Natural killer cell treated with Interleukin-12 subunit alpha and Interleukin-12 subunit beta and Interleukin-15 and Interleukin-18, amount 100 ng/mL, for 72 hours (primary cell): Measurements from ENCODE around the gene VWCE. TPM values are rescaled to one million over a fixed set of nuclear protein-coding genes. Genes with fewer than 3 reads are reported as not detected.

Experiments used
- ATAC-seq, 2 donors: fragments of 150-1000 bp; cut with Tn5 transposase in 1 of 2; sonication (Bioruptor Pico), chemical (Tn5 transposase) in 1 of 2; 2 replicates each; pipeline ENCODE4 v1.10.0; 2021
- DNase-seq: peaks from one replicate; pipeline ENCODE4 v3.0.0; 2022; ENCODE audit warnings: low spot score
- H3K27ac Mint-ChIP-seq, 2 donors: 1 replicate in 1 of 2; 2 replicates in 1 of 2; pipeline ENCODE4 v1.8.0; 2022; ENCODE audit warnings: mixed read lengths in 2 of 2, mild to moderate bottlenecking in 1 of 2, moderate library complexity in 1 of 2
- H3K27me3 Mint-ChIP-seq, 2 donors: 1 replicate in 1 of 2; 2 replicates in 1 of 2; pipeline ENCODE4 v1.8.0; 2022; ENCODE audit warnings: mixed read lengths in 2 of 2
- H3K36me3 Mint-ChIP-seq: one replicate; pipeline ENCODE4 v1.8.0; 2022; ENCODE audit warnings: mixed read lengths
- H3K4me1 Mint-ChIP-seq, 2 donors: 1 replicate in 1 of 2; 2 replicates in 1 of 2; pipeline ENCODE4 v1.8.0; 2022; ENCODE audit warnings: low read depth in 2 of 2, mixed read lengths in 2 of 2, mild to moderate bottlenecking in 1 of 2
- H3K4me3 Mint-ChIP-seq: one replicate; pipeline ENCODE4 v1.8.0; 2022; ENCODE audit warnings: mixed read lengths
- H3K9me3 Mint-ChIP-seq: 2 replicates; pipeline ENCODE4 v1.8.0; 2022; ENCODE audit warnings: mixed read lengths
- total RNA-seq, 2 donors: library from RNA; stranded (reverse); gene quantifications; one replicate each; pipeline ENCODE4 v1.2.3, GENCODE V29; 2022

The VWCE gene
- total RNA-seq, 2 donors from 2014 or later: 2.1 to 3.3 TPM

DNA sequence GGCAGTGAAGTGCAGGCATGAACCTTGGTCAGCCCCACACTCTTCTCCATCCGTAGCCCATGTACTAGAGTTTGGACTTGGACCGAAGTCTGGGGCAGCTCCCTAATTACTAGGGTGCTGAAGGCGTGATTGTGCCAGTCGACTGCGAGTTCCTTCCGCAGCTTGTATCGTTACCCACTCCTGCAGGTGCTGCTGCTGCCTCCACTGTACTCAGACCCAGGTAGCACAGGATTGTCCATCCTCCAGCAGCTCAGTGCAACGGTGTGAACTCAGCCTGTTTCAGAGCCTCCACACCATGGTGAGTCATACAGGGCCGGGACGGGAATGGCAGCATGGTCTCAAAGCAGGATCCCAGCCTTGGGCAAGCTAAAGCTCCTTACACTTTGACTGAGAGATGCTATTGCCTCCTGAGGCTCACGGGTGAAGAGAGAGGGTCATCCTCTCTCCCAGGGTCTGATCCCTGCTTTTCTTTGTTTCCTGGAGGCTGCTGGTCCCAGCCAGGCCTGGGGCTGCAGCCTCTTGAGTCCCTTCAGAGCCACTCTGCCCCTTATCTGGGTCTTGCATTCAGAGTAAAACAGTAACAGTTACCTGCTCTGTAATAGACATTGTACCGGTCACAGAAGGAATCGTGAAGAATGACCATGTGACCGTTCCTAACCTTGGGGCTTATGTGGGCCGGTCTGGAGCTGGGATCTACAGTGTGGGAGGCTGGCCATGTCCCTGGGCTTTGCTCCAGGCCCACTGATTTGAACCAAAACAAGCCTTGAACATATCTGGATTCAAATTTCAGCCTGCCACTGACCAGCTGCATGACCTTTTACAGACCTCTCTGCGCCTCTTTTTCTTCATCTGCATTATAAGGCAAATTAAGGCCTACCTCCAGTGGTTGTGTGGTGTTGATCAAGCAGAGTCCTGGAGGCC lies 39.6 kb upstream of the VWCE start:
- Mint-ChIP-seq H3K27ac (peak overlapping the region; percentile 98), H3K27me3 (no peaks in the 10 kb centered on the region), H3K9me3 (no peaks in the 10 kb centered on the region), H3K4me3 (peak overlapping the region; percentile 99), H3K4me1 (peaks cover 38 to 42% of the 10 kb centered on the region in 2 donors), H3K36me3 (peaks cover 7% of the 10 kb centered on the region)
- ATAC-seq (no peak), DNase-seq (no peak)

DNA sequence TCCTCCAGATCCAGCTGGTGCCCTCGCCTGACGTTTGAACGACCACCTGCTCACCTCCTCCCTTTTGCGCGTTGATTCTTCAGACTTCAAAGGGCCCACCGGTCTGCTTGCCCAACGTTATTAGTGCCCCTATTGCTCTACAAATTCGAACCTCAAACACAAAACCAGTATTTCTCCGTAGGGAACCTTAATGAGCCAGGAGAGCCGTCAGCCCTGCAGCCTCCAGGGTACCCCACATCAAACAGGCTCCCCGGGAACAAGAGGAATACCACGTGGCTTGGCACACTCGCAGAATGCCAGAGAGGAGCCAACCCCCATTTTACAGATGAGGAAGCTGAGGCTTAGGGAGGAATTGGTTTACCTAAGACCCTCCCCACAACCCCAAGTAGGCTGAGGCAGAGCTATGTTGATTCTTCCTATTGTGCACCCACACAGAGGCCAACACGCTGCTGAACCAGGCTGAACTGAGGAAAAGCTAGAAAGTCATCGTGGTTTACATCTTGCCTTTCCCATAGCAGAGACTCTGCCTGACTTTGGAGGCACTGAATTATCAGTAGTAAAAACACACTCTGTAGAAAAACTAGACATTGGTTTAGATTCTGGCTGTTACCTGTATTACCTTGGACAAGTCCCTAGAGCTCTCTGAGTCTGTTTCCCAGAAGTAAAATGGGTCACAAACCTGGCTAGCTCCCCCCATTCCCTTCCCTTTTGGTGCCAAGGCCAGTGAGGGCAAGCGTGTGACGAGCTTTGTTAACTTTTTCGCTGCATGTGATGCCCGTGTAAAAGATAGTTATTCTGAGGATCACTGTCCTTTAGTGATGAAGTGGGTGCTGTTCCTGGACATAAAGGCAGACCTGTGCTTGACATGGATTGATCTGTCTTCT lies 38.7 kb upstream of the VWCE start:
- ATAC-seq: no peak
- Mint-ChIP-seq H3K27me3 (no peaks in the 10 kb centered on the region), H3K9me3 (no peaks in the 10 kb centered on the region), H3K27ac (peak overlapping the region; percentile 98), H3K4me1 (peaks cover 45 to 48% of the 10 kb centered on the region in 2 donors), H3K4me3 (peak overlapping the region; percentile 99), H3K36me3 (peaks cover 14% of the 10 kb centered on the region)
- DNase-seq: no peak

DNA sequence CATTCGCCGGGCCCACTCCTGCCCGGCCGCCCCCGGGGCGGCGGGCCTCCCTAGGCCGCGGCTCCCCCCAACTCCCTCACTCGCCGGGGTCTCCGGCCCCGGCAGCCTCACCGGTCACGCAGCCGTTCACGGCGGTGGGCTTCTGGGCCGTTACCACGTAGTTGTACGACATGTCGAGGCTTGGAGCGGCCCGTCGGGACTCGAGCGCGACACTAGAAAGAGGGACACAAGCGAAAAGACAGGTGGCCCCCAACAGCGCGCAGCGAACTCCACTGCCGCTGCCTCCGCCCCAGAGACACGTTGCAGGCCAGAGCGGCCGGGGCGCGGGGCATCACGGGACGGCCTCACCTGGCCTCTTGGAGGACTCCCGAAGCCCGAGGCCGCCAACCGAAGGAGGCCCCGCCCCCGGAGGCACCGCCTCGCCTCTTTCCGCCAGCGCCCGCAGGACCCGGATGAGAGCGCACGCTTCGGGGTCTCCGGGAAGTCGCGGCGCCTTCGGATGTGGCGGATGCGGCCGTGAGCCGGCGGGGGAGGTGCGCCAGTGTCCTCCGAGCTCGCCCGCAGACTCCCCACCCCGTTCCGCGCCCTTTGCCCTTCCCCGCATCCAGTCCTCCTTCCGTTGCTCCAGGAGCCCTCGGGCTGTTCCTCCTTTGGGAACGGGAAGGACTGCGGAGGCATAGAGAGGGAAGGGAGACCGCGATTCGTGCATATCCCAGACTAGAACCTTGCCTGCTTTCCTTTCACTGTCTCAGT lies 37.9 kb upstream of the VWCE start, which contains the start of the genes DDB1 and TKFC:
Gene DDB1 (minus strand): TSS at position 309 of the 753 bp plus-strand sequence. CDS start 137 bp downstream, at position 172.
Gene TKFC (plus strand): TSS at position 432 of the 753 bp plus-strand sequence. CDS start 1,501 bp downstream, outside the sequence.
- Mint-ChIP-seq H3K27ac (peak within 1 kb of the TSS; percentile 98), H3K27me3 (no peaks in the 10 kb centered on the region), H3K9me3 (no peaks in the 10 kb centered on the region), H3K36me3 (peaks cover 14% of the 10 kb centered on the region), H3K4me1 (peaks cover 43 to 45% of the 10 kb centered on the region in 2 donors), H3K4me3 (peak within 1 kb of the TSS; percentile 99)
- ATAC-seq: peak; percentile 97 to 98
- peak; percentile 98 for DNase-seq

DNA sequence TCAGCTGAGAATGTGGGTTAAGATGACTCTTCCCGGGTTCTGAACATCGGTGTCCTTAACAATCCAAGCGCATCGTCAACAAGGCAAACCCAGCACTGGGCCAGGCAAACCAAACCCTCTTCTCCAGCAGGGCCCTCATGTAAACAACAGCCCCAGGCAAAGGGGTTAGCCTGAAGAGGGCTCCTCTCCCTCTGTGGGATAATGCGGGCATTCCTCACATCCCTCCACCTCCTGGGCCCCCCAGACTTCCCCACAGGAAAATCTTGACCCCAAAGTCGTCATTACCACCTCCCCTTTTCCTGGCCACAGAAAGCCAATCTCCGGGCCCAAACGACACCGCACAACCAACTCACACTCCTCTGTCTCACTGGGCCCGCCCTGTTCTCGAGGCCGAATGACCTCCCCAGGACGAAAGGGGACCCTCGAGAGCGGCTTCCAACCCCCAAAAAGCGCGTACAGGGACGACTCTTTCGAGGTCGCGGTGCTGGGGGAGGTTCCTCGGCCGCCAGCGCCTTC lies 37.2 kb upstream of the VWCE start:
- ATAC-seq: peak in 1 of 2 donors; percentile 19

DNA sequence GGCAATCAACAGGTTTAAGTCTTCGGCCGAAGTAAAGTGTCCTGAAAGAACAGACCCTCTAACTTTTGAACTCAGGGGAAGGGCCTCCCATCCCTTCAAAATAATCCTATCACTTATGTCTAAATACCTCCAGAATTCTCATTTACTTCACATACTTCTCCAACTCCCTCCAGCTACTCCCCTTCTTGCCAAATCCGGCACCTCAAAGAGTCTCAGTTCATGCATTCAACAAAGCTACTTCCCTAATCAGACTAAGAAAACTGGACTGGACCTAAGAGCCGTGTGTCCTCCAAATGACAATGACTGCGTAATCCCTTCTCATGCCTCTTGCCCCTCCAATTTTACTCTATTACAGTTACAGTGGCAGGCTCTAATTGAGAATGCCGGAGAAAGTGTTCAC lies 36.5 kb upstream of the VWCE start:
- peaks cover 18% of the 10 kb centered on the region for H3K36me3 Mint-ChIP-seq
- DNase-seq: no peak
- ATAC-seq: no peak
- peak overlapping the region; percentile 98 for H3K27ac Mint-ChIP-seq
- peaks cover 42 to 44% of the 10 kb centered on the region in 2 donors for H3K4me1 Mint-ChIP-seq
- H3K27me3 Mint-ChIP-seq: no peaks in the 10 kb centered on the region
- peak overlapping the region; percentile 99 for H3K4me3 Mint-ChIP-seq
- no peaks in the 10 kb centered on the region for H3K9me3 Mint-ChIP-seq

More for the DNA sequence above, 37.2 kb upstream of the VWCE start:
- H3K27ac Mint-ChIP-seq: peak overlapping the region; percentile 98
- peak overlapping the region; percentile 99 for H3K4me3 Mint-ChIP-seq
- no peaks in the 10 kb centered on the region for H3K27me3 Mint-ChIP-seq
- H3K9me3 Mint-ChIP-seq: no peaks in the 10 kb centered on the region
- H3K4me1 Mint-ChIP-seq: peaks cover 45 to 49% of the 10 kb centered on the region in 2 donors
- peaks cover 18% of the 10 kb centered on the region for H3K36me3 Mint-ChIP-seq
- no peak for DNase-seq

DNA sequence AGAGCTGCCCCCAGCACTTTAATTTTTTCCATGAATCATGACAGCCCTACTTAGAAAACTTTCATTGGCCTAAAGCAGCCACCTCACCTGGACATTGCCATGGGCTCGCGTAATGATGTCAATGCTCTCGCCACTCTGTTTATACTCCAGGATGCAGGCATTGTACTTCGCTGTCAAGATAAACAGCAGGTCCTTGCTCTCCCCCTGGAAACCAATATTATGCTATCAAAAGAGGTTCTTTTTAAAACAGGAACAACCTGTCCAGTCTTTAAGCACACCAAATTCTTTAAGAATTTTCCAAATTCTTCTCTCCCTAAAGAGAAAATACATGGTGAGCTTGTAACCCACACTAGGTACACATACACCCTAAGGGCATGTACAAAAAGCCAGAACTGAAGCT lies 34.8 kb upstream of the VWCE start:
- no peak overlapping the region for H3K4me3 Mint-ChIP-seq
- H3K27me3 Mint-ChIP-seq: no peaks in the 10 kb centered on the region
- DNase-seq (no peak), ATAC-seq (no peak)
- no peaks in the 10 kb centered on the region for H3K9me3 Mint-ChIP-seq
- H3K36me3 Mint-ChIP-seq: peaks cover 30% of the 10 kb centered on the region
- peaks cover 42 to 44% of the 10 kb centered on the region in 2 donors for H3K4me1 Mint-ChIP-seq
- H3K27ac Mint-ChIP-seq: peak overlapping the region in 1 of 2 donors; percentile 98

DNA sequence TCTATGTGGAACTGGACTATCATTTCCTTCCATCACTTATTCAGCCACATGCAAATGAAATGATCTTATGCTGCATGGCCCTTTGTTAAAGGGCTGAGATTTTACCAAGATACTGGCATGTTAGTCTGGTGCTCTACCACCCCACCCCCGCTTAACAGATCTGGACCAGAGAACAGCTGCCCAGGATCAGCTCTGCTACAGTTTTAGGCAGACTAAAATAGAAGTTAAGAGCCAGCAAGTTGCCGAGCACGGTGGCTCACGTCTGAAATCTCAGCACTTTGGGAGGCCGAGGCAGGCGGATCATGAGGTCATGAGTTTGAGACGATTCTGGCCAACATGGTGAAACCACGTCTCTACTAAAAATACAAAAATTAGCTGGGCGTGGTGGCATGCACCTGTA lies 33.2 kb upstream of the VWCE start:
- DNase-seq: no peak
- Mint-ChIP-seq H3K9me3 (no peaks in the 10 kb centered on the region), H3K4me1 (peaks cover 33 to 36% of the 10 kb centered on the region in 2 donors), H3K4me3 (no peak overlapping the region), H3K27ac (no peak overlapping the region), H3K36me3 (peaks cover 39% of the 10 kb centered on the region), H3K27me3 (no peaks in the 10 kb centered on the region)
- no peak for ATAC-seq

DNA sequence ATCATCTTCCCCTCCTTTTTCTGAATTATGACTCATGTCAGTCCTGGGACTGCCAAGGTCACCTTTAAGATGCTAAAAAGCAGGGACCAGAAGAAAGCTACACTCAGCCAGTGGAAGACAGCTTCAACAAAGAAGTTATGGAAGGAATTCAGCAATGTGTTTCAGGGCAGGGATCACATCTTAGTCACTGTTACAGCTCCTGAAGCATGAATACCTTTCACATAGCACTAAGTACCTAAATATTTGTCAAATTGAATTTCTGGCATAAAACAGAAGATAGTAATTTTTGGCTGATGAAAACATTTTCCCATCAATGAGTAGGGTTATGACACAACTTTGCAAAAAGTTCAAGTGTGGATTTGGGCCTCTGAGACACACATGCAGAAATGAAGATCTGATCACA lies 32.6 kb upstream of the VWCE start:
- ATAC-seq (no peak), DNase-seq (no peak)
- Mint-ChIP-seq H3K36me3 (peaks cover 43% of the 10 kb centered on the region), H3K4me3 (no peak overlapping the region), H3K27ac (no peak overlapping the region), H3K9me3 (no peaks in the 10 kb centered on the region), H3K27me3 (no peaks in the 10 kb centered on the region), H3K4me1 (peaks cover 31 to 37% of the 10 kb centered on the region in 2 donors)

DNA sequence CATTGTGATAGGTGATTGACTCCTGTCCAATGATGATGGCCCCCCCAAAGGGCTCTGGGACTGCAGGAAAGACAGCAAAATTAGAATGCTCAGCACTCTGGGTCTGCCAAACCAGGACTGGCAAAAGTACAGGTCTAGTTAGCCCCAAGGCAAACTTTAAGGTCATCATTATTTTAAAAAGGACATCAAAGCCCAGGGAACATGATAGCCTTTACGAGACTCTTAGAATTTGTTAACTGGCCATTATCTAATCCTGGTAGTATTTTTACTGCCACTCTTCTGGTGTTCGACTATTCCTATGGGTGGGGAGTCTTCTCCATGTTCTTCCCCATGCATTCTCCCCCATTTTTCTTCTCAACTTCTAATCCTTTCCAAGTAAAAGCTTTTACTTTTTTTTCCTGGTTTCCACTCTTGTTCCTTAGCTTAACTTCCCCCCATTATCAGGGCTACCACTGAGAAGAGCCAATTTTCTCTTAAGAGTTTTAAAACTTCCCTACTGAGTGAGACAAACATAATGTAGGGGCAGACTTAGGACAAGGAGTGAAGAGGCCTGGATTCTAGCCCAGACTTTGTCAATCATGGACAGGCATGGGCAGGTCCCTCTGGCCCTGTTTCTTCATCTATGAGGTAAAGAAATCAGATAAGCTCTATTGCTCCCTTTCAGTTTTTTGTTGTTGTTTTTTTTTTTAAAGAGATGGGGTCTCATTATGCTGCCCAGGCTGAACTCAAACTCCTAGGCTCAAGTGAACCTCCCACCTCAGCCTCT lies 30.7 kb upstream of the VWCE start:
- no peaks in the 10 kb centered on the region for H3K27me3 Mint-ChIP-seq
- H3K4me1 Mint-ChIP-seq: peaks cover 13 to 20% of the 10 kb centered on the region in 2 donors
- no peak overlapping the region for H3K4me3 Mint-ChIP-seq
- no peaks in the 10 kb centered on the region for H3K9me3 Mint-ChIP-seq
- DNase-seq (no peak), ATAC-seq (no peak)
- no peak overlapping the region for H3K27ac Mint-ChIP-seq
- H3K36me3 Mint-ChIP-seq: peaks cover 48% of the 10 kb centered on the region

DNA sequence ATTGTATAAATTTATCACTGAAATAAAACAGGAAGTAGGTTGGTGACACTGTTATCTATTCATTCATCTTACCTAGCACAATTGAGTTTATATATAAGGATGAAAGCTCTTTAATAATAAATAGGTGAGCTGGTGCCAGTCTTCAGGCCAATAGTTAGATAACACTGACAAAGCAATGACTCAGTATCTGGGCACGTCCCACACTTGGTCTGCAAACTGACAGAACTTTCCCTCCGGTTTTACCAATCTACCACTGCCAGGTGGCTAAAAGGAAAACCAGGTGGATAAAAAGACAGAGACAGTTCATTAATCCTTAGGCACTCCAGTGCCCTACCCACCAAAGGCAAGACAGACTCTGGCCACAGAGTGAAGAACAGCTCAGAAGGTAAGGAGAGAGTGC lies 20.1 kb upstream of the VWCE start:
- Mint-ChIP-seq H3K9me3 (no peaks in the 10 kb centered on the region), H3K36me3 (peaks cover 27% of the 10 kb centered on the region), H3K27ac (no peak overlapping the region), H3K4me1 (peaks cover 0 to 2% of the 10 kb centered on the region in 2 donors), H3K4me3 (no peak overlapping the region), H3K27me3 (no peaks in the 10 kb centered on the region)
- no peak for ATAC-seq
- DNase-seq: no peak

DNA sequence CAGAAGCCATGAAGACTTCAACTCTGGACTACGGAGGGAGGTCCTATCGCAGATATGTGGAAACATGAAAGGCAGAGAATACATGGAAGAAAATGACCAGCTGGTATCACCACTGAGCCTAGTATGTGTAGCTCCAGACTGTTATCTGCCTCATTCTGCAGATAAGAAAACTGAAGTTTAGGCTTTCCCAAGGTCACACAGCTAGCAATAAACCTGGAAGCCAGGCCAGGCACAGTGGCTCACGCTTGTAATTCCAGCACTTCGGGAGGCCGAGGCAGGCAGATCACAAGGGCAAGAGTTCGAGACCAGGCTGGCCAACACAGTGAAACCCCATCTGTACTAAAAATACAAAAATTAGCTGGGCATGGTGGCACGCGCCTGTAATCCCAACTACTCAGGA lies 15.6 kb upstream of the VWCE start:
- ATAC-seq (no peak), DNase-seq (no peak)
- Mint-ChIP-seq H3K4me1 (peaks cover 0 to 2% of the 10 kb centered on the region in 2 donors), H3K27me3 (no peaks in the 10 kb centered on the region), H3K36me3 (peaks cover 22% of the 10 kb centered on the region), H3K9me3 (no peaks in the 10 kb centered on the region), H3K4me3 (no peak overlapping the region), H3K27ac (peak overlapping the region in 1 of 2 donors; percentile 44)

DNA sequence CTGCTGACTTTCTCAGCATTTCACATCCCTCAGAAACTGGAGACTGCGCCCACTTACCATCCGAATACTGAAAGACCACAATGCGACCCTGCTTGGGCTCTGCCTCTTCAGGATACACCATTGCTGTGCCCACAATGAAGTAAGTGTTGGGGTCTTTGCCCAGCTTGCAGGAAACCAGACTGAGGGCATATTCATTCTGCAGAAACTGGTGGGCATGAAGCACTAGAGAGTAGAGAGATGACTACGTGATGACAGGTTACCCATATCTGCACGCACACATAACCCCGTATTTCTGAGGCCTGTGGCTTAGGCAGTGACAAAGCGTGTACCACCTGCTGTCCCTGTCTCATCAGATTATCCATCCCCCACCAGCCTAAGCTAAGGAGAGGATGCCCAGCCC lies 14.6 kb upstream of the VWCE start:
- Mint-ChIP-seq H3K4me3 (peak overlapping the region; percentile 22), H3K36me3 (peaks cover 18% of the 10 kb centered on the region), H3K9me3 (no peaks in the 10 kb centered on the region), H3K4me1 (no peaks in the 10 kb centered on the region), H3K27ac (peak overlapping the region in 1 of 2 donors; percentile 44), H3K27me3 (no peaks in the 10 kb centered on the region)
- DNase-seq: no peak
- peak; percentile 56 to 88 for ATAC-seq
